ENCODE measurements around the gene TARS3.
"Not testable (repeated sequence)": the region's sequence is repeated elsewhere in the genome, so short reads cannot be mapped to it uniquely, and the experiment has no call there.

Gene TARS3

DNA sequence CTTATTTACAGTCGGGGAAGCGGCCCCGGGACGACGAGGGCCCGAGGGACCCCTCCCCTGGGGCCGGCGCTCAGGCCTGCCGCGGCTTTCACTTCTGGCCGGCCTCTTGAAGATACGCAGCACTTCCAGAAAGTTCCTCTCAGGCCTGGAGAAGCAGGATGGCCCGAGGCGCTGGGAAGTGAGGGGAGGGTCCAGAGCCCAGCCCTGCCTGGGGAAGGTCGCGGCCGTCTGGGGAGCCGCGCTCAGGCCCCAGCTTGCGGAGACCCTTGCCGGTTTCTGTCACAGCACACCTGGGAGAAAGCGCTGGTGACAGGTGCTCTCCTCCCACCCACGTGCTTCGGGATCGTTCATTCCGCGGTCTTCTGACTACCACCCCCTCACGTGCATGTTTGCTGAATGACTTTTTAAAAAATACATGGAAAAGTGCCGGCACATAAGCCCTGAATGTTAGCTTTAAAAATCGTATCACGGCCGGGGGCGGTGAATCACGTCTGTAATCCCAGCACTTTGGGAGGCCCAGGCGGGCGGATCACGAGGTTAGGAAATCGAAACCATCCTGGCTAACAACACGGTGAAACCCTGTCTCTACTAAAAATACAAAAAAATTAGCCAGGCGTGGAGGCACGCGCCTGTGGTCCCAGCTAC lies 71.4 kb downstream of the TARS3 start:
- DNase-seq, result no peak

DNA sequence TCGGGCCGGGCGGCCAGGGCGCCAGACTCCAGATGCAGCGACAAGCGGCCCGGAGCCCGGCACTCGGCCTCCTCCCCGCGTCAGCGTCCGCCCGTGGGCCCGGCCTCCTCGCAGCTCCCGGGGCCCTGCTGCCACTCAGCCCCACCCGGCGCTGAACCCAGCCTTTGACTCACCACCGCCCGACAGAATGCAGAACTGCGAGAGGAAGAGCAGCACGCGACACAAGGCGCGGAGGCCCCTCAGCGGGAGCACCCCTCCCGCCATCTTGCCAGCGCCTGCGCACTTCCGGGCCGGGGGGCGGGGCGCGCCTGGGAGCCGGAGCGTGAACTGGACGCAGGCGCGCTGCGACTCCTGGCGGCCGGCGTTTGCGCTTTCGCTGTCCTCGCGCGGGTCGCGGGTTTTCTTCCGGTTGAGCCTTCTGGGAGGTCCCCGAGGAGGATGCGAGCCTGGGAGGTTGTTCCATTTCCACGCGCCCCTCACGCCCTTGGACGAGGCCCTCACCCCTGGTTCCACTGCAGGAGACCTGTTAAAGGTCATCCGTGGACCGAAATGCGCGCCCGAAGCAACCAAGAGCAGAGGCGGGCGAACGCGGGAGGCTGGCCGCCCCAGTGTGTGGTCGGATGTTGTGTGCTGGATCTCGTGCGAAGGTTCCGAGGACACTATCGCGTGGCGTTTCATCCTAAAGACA lies 72.0 kb downstream of the TARS3 start, which contains the start of gene TM2D3:
TSS of gene TM2D3 (minus strand) at position 284 of the 688 bp plus-strand sequence. CDS start at position 264, 20 bp downstream.
- DNase-seq, result peak; percentile 92

DNA sequence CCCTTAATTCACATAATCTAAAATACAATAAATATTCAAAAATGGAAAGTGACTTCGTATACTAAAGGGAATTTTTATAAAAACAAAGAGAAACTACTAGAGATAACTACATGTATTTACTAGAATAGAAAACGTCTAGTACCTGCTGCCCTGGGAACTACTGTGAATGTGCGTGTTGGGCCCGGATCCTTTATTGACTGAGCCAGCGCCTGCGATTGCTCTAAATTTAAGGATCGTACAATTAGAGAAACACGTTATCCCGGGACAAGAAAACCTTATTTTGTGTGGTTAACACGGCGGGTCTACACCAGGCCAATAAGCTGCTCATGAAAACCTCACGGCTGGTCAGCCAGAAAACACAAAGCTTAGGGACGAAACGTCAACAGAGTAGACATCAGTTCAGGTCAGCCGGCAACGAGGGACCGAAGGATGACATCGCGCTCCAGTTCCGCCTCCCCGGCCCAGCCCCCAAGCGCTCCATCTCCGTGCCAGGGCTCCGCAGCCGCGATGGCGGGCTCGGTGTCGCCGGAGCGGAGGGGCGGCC lies 72.6 kb downstream of the TARS3 start:
- no peak for DNase-seq

DNA sequence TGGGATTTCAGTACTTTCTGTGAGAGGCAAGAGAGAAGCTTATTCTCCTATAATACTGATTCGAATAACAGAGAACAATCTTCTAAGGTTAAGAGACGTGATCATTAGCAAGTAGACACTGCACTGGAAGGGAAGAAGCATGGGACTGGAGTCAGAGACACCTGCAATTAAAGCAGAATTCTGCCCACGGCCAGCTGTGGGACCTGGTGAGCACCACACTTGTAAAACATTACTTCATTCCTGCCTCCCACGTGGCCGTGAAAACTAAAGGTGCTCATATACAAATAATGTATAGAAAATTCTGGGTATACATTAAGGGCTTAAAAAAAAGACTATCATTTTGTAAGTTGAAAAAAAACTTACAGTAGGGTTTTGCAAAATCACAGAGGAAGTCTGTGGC lies 74.1 kb downstream of the TARS3 start:
- no peak for DNase-seq

DNA sequence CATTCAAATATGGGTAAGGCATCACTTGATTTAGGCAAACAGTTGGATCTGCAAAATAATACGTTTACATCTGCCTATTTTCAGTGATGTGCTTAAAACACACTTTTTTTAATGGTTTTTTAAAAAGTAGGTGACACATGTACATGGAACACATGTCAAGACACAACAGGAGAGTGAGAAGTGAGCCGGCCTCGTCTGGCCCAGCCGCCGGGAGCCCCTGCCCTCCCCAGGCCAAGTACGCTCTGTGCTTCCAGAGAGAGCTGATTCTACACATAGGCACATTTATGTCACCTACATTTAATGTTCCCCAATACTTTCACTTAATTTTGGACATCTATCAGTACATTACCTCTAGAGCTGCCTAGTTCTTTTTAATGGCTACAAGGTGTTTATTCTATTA lies 75.9 kb downstream of the TARS3 start:
- no peak for DNase-seq

DNA sequence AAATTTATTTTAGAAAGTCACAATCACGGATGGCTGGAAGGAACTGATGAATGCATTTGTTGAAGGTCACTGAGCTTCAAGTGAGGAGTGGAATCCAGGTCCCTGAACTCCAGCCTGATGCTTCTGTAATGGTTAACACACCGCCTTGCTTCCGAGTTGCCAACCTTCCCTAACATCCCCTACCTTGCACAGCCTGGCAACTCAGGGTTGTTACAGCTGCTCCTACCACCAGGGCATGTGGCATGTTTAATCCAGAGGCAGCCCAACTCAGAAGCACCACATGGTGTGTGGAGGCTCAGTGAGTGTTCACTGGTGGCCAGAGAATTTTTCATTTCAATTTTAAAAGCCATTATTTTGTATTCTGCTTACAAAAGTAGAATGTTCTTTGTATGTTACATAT lies 77.0 kb downstream of the TARS3 start:
- DNase-seq, result no peak

DNA sequence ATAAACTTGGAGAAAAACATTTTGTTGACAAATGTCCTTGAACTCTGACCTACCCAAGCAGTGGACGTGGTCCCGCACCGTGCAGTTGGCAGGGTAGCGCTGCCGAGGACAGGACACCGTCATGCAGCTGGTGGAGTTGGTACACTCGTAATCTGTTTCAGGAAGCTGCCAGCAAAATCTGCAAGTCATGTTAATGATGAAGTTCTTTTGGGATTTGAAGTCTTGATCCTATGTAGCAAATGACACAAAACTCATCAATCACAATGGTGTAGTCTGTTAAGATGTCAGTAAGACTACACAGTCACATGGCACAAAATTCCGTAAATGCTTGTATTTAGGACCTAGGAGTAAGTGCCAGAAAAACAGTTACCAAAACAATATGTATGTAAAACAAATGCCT lies 77.6 kb downstream of the TARS3 start:
- no peak for DNase-seq

DNA sequence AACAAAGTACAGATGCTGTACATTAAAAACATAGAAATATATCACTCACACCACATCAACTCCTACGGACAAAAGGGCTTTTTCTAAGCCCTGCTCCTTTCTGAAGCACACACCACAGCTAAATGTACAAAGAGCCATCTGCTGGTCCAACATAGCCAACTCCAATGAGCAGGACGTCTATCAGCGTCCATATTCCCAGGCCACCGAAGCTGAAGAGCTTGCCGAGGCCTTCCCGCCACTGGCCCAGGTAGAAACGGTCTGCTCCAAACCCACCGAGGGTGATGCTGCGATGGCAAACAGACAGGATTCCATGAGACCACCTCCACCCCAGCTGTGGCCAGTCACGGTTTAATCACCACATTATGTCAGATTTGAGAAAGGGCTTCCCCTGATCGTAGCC lies 81.9 kb downstream of the TARS3 start:
- no peak for DNase-seq

DNA sequence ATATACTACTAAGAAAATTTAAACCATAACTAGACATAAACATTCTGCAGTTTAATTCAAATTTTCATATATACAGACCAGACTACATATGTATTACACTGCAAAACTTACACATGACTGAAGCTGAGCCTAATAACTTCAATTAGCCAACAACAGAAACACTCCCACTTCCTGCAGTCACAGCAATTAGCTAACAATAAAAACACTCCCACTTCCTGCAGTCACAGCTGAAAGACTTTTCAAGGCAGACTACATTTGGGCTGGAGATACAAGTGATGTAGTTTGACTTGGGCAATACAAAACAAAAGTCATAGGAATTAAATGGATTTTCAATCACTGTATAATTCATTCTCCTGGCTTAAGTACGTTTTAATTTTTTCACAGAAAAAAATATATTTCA lies 82.4 kb downstream of the TARS3 start:
- no peak for DNase-seq

DNA sequence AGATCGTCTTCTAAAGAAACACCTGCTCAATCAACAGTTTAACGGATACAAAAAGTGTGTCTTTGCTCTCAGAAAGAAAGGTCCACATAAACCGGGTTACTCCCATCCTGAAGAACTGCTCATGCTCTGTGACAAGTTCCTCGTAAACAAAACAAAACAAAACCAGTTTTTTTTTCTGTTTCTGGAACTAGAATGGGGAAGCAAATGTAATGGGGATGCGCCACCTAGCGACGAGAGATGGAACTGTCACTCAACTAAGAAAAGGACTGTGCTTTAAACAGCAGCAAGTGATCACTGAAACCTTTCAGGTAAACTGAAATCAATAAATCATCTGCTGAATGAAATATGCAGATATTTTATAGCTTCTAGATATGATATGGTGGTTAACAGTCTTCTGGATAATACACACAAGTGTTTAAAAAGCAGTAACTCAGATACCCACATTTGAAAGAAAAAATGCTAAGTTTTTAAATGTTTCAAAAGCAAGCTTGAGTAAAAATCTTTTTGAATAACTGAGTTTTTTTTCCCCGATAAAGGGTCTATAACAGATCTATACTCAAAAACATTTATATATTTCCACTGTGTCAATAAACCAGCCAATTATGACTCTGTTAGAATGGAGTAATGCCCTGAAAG lies 83.0 kb downstream of the TARS3 start:
- no peak for DNase-seq

DNA sequence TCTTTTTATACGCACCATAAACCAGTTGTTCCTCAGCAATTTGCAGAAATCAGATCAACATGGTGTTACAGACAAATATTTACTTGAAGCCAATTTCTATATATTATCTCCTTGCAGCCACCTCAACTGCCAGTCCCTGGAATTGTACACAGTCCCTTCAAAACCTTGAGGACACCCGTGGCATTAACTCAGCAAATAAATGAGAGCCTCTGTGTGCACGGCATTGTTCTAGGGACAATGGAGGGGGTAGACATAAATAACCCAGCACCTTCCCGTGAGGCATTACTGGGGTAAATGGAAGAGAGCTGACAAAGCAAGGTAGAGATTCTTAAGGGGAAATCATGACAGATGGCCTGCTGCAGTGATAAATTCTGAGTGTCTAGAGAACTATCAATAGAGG lies 84.6 kb downstream of the TARS3 start:
- no peak for DNase-seq

DNA sequence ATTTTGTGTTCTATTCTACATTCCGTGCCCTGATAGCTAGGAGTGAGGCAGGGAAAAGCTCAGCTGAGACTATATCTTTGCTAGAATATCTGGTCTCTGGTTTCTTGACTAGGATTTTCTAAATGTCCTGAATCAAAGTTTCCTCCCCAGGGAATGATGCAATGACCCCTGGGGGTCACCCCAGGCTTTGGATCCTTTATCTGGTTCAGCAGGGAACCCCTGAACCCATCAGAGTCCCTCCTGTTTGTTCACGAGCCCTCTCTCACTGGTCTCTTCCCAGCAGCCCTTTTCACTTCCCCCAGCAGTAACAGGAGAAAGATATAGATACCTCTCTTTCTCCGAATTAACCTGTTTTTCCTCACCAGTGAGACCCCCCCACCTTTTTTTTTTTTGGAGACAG lies 86.4 kb downstream of the TARS3 start:
- DNase-seq, result no peak

DNA sequence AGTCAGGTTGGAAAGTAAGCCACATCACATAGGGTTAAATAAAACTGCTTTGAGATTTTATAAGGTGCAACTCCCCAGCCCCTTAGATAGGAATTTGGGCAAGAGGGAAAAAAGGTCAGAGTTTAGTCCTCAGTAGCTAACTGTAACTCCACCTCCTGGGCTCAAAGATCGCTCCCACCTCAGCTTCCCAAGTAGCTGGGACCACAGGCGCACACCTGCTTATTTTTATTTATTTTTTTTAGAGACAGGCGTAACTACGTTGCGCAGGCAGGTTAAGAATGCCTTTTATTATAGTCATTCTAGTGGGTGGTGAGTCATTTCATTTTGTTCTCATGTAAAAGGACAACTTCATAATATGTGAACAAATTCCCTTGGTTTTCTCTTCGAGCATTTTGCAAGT lies 86.8 kb downstream of the TARS3 start:
- peak; percentile 61 for DNase-seq

DNA sequence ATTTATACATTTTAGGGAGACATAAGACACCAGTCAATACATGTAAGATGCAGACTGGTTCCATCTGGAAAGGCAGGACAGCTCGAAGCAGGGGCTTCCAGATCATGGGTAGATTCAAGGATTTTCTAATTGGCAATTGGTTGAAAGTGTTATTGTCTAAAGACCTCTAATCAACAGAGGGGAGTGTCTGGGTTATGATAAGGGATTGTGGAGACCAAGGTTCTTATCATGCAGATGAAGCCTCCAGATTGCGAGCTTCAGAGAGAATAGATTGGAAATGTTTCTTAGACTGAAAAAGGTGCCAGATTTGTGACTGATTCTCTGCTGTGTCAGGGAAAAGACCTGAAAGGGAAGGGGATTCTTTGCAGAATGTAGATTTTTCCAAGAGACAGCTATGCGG lies 87.2 kb downstream of the TARS3 start:
- no peak for DNase-seq

DNA sequence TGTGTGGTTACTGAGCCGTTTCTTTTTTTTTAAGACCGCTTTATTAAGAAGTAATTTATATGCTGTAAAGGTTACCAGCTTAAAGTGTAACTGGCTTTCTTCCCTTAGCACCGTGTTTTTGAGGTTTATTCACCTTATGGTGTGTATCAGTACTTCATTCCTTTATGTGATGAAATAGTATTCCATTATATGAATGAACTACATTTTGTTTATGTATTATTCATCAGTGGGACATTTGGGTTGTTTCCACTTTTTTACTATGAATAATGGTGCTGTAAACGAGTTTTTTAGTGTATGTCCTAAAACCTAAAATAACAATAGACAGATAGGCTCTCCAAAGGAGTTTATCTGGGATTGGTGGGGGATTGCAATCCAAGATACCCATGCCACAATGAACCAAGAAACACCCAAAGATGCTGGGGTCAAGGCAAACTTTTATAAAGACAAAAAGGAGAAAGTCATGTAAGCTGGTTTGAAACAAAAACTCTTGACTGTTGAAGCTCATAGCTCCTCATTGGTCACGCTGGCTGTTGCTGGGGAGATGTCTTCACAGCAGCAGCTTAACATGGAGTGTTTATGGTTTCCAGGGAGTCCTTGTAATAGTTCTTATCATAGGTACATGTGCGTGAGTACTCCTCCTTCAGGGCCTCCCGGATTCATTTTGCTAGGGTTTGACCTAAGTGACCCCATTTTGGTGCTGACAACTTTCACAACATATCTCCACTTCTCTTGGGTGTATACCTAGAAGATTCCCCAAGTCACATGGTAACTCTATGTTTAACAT lies 88.1 kb downstream of the TARS3 start:
- DNase-seq, result no peak

DNA sequence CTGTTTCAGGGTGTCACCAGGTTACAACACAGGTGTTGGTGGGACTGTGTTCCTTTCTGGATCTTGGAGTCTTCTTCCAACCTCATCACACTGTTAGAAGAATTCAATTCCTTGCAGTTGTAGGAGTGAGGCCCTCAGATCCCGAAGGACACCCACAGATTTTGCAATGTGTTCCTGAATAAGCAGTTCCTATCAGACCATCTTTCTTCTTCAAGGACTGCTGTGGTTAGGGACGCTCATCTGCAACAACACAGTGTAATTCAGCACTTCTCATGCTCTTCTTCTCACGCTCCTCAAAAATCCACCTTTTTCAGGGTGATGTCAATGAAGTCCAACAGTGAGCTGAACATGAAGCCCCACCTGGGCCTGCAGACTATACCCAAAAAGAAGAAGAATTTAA lies 90.9 kb downstream of the TARS3 start:
- DNase-seq, result no peak

DNA sequence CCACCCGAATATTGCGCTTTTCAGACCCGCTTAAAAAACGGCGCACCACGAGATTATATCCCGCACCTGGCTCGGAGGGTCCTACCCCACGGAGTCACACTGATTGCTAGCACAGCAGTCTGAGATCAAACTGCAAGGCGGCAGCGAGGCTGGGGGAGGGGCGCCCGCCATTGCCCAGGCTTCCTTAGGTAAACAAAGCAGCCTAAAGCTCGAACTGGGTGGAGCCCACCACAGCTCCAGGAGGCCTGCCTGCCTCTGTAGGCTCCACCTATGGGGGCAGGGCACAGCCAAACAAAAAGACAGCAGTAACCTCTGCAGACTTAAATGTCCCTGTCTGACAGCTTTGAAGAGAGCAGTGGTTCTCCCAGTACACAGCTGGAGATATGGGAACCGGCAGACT lies 97.5 kb downstream of the TARS3 start:
- not testable (repeated sequence) for DNase-seq

DNA sequence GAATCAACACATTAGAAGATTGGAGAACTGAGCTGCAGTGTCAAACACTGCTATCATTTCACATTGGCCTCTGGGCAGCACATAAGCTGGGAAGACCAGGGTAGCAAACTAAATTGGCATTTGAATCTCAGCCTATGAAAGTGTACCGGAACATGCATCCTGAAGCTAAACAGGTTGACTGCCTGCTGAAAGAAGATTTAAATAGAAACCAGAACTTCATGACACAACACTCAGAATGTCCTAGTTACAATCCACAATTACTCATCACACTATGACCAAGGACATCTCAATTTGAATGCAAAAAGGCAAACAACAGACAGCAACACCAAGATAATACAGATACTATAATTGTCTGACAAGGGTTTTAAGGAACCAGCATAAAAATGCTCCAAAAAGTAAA lies 98.3 kb downstream of the TARS3 start:
- no peak for DNase-seq

DNA sequence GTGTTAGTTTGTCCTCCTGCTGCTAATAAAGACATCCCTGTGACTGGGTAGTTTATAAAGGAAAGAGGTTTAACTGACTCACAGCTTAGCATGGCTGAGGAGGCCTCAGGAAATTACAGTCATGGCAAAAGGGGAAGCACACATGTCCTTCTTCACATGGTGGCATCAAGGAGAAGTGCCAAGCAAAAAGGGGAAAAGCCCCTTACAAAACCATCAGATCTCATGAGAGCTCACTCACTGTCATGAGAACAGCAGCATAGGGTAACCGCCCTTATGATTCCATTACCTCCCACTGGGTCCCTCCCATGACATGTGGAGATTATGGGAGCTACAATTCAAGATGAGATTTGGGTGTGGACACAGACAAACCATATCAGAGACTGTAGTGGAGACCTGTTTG lies 99.1 kb downstream of the TARS3 start:
- DNase-seq, result no peak

DNA sequence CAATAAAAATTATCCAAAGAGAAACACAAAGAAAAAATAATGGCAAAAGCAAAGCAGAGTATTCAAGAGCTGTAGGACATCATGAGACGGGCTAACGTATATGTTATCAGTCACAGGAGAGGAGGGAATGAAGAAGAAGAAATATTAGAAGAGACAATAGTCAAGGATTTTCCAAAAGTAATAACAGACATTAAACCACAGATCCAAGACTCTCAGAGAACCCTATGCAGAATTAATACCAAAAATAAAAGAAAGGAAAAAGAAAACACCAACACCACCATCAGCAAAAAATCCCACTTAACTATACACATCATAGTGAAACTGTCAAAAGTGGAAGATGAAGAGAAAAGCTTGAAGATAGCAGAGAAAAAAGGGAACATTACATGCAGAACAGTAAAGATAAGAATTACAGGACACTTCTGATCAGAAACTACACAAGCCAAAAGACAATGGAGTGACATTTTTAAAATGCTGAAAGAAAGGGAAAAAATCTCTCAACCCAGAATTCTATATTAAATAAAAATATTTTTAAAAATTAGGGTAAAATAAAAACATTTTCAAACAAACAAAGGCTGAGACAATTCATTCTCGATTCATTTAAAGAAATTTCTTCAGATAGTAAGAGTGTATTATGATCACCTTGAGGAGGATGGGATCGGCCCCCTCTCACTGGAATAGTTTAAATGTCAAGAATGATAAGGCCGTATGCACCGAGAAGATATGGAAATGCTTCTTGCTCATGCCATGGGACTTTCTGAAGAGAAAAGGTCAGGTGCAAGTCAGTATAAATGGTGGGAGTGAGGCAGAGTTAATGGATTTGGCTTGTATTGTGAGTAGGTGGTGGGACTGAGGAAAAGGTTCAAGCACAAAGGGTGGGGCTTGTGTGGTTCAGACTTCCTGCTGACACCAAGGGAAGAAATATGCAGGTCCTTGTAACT lies 100.6 kb downstream of the TARS3 start:
- no peak for DNase-seq

DNA sequence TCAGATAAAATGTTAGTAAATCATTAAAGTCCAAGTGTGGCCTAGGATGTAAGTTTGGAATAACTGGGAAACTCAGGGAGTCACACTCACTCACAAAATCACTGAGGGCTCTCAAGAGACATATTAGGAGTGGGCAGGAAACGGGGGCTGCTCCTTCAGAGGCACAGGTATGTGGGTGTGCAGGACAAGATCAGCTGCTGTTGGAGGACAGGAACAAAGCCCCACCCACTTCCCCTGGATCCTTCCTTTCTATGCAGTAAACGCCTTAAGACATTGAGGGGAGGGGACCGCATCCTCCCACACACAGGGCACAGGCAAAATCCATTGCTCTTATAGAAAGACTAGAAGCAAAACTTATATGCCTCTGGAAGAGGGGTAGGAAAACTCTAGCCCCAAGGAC lies 102.3 kb downstream of the TARS3 start:
- no peak for DNase-seq

DNA sequence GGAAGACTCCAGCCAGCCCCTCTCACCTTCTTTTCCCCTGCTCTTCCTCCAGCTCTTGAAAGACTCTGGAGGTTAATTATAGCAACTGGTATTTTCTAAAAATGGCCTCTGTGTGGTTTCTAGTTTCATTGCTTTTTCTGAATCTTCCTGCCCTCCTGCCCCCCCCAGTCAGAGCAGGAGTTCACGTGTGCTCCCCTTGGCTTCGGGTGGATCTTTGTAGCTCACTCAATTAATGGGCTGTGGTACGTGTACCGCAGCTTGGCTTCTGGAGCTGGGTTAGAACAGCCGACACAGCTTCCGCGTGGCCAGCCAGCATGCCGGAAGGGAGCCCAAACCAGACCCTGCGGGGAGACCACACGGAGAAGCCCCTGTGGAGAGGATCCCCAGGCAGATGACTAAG lies 103.6 kb downstream of the TARS3 start:
- no peak for DNase-seq

DNA sequence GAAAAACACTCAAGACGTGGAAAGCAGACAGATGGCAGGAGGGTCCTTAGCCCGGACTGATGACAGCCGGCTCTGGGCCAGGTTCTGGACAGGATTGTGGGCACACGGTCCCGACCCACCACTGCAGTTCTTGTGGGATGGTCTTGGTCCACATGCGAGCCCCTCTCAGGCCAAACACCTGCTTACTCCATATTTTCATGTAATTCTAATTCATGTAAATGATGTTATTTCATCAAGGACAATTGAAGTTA lies 104.7 kb downstream of the TARS3 start:
- no peak for DNase-seq
